ENCODE measurements around the gene RHOBTB1. TPM values are rescaled to one million over a fixed set of nuclear protein-coding genes. Genes with fewer than 3 reads are reported as not detected.

Gene RHOBTB1
- total and polyA plus RNA-seq, 9 of the 15 experiments (the other 6 are each of a cell fraction or from before 2014, with no cell fraction given) = 1.7 to 11.7 (median 9.3) TPM

GRCh38 chr10:60827791-60828488, 116.0 kb downstream of the RHOBTB1 start (continued):
- TF ChIP-seq CCNT2 (IDR thresholded peaks at IDR 0.05; ENCODE audit: borderline replicate concordance, extremely low read depth, insufficient read length, low read depth, low read length) = peak; percentile 55
- TF ChIP-seq NR0B1 (IDR thresholded peaks at IDR 0.05; ENCODE audit: partially characterized antibody) = no peak
- TF ChIP-seq SFPQ (IDR thresholded peaks at IDR 0.05; ENCODE audit: low read depth, low read length) = no peak
- 0 out of 2 replicates have a peak, but pooled peaks have one; percentile 68 for TF ChIP-seq CC2D1A (IDR thresholded peaks at IDR 0.05)
- TF ChIP-seq HNRNPL (IDR thresholded peaks at IDR 0.05; ENCODE audit: low read depth, low read length) = no peak
- no peak for TF ChIP-seq MTF1 (CRISPR knock-in tag; IDR thresholded peaks at IDR 0.05; ENCODE audit: borderline replicate concordance)
- peak; percentile 18 for TF ChIP-seq TAF9B (IDR thresholded peaks at IDR 0.05; ENCODE audit: partially characterized antibody)
- peak in 1 of 2 experiments; percentile 30; a peak in 2 of 4 replicates for TF ChIP-seq FOXA3 (CRISPR knock-in tag; conservative IDR thresholded peaks at IDR 0.05 in 1 of 2, IDR thresholded peaks at IDR 0.05 in 1 of 2)
- peak; percentile 5 for TF ChIP-seq BRD9 (IDR thresholded peaks at IDR 0.05; ENCODE audit: low read depth, partially characterized antibody)
- TF ChIP-seq RBM14 (IDR thresholded peaks at IDR 0.05; ENCODE audit: borderline replicate concordance, insufficient read depth, low read depth, low read length) = no peak
- TF ChIP-seq SAFB2 (IDR thresholded peaks at IDR 0.05; ENCODE audit: borderline replicate concordance, low read depth, low read length, severe bottlenecking) = no peak
- TF ChIP-seq RREB1 (CRISPR knock-in tag; IDR thresholded peaks at IDR 0.05) = no peak
- peak; percentile 94 for TF ChIP-seq ESRRA (IDR thresholded peaks at IDR 0.05; ENCODE audit: borderline replicate concordance, low read depth)
- TF ChIP-seq EP300 (IDR thresholded peaks at IDR 0.05; ENCODE audit: low read length) = peak; percentile 87
- no peak for TF ChIP-seq NR2C2 (CRISPR knock-in tag; IDR thresholded peaks at IDR 0.05)
- TF ChIP-seq NR2C2 (tag; IDR thresholded peaks at IDR 0.05) = peak; percentile 60
- no peak for TF ChIP-seq BRD4 (IDR thresholded peaks at IDR 0.05)
- TF ChIP-seq NR2F6 (CRISPR knock-in tag; IDR thresholded peaks at IDR 0.05) = no peak

All from K562 (cell line).